ENCODE results near the gene CTDSP2. TPM values are rescaled to one million over a fixed set of nuclear protein-coding genes. Genes with fewer than 3 reads are reported as not detected.

Gene CTDSP2
- total and polyA plus RNA-seq, 2 of the 8 experiments (the other 6 are each of a cell fraction or from before 2014, with no cell fraction given) = 71.3 to 91.7 TPM

GRCh38 chr12:57783861-57784260 lies 62.7 kb downstream of the CTDSP2 start (continued):
- TF ChIP-seq, protein P1, sequence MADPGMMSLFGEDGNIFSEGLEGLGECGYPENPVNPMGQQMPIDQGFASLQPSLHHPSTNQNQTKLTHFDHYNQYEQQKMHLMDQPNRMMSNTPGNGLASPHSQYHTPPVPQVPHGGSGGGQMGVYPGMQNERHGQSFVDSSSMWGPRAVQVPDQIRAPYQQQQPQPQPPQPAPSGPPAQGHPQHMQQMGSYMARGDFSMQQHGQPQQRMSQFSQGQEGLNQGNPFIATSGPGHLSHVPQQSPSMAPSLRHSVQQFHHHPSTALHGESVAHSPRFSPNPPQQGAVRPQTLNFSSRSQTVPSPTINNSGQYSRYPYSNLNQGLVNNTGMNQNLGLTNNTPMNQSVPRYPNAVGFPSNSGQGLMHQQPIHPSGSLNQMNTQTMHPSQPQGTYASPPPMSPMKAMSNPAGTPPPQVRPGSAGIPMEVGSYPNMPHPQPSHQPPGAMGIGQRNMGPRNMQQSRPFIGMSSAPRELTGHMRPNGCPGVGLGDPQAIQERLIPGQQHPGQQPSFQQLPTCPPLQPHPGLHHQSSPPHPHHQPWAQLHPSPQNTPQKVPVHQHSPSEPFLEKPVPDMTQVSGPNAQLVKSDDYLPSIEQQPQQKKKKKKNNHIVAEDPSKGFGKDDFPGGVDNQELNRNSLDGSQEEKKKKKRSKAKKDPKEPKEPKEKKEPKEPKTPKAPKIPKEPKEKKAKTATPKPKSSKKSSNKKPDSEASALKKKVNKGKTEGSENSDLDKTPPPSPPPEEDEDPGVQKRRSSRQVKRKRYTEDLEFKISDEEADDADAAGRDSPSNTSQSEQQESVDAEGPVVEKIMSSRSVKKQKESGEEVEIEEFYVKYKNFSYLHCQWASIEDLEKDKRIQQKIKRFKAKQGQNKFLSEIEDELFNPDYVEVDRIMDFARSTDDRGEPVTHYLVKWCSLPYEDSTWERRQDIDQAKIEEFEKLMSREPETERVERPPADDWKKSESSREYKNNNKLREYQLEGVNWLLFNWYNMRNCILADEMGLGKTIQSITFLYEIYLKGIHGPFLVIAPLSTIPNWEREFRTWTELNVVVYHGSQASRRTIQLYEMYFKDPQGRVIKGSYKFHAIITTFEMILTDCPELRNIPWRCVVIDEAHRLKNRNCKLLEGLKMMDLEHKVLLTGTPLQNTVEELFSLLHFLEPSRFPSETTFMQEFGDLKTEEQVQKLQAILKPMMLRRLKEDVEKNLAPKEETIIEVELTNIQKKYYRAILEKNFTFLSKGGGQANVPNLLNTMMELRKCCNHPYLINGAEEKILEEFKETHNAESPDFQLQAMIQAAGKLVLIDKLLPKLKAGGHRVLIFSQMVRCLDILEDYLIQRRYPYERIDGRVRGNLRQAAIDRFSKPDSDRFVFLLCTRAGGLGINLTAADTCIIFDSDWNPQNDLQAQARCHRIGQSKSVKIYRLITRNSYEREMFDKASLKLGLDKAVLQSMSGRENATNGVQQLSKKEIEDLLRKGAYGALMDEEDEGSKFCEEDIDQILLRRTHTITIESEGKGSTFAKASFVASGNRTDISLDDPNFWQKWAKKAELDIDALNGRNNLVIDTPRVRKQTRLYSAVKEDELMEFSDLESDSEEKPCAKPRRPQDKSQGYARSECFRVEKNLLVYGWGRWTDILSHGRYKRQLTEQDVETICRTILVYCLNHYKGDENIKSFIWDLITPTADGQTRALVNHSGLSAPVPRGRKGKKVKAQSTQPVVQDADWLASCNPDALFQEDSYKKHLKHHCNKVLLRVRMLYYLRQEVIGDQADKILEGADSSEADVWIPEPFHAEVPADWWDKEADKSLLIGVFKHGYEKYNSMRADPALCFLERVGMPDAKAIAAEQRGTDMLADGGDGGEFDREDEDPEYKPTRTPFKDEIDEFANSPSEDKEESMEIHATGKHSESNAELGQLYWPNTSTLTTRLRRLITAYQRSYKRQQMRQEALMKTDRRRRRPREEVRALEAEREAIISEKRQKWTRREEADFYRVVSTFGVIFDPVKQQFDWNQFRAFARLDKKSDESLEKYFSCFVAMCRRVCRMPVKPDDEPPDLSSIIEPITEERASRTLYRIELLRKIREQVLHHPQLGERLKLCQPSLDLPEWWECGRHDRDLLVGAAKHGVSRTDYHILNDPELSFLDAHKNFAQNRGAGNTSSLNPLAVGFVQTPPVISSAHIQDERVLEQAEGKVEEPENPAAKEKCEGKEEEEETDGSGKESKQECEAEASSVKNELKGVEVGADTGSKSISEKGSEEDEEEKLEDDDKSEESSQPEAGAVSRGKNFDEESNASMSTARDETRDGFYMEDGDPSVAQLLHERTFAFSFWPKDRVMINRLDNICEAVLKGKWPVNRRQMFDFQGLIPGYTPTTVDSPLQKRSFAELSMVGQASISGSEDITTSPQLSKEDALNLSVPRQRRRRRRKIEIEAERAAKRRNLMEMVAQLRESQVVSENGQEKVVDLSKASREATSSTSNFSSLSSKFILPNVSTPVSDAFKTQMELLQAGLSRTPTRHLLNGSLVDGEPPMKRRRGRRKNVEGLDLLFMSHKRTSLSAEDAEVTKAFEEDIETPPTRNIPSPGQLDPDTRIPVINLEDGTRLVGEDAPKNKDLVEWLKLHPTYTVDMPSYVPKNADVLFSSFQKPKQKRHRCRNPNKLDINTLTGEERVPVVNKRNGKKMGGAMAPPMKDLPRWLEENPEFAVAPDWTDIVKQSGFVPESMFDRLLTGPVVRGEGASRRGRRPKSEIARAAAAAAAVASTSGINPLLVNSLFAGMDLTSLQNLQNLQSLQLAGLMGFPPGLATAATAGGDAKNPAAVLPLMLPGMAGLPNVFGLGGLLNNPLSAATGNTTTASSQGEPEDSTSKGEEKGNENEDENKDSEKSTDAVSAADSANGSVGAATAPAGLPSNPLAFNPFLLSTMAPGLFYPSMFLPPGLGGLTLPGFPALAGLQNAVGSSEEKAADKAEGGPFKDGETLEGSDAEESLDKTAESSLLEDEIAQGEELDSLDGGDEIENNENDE (IDR thresholded peaks at IDR 0.05; ENCODE audit: insufficient replicate concordance, low read length) = no peak
- no peak for TF ChIP-seq PHF8 (conservative IDR thresholded peaks at IDR 0.05; ENCODE audit: low read depth, low read length)
- no peak for TF ChIP-seq CEBPB (IDR thresholded peaks at IDR 0.05; ENCODE audit: low read depth, low read length)
- TF ChIP-seq KDM1A (IDR thresholded peaks at IDR 0.05; ENCODE audit: borderline replicate concordance, low read length) = no peak
- TF ChIP-seq CHD2 (IDR thresholded peaks at IDR 0.05; ENCODE audit: low read length) = no peak

Data from H1 (cell line).